ENCODE measurements around the gene NF2.

The NF2 gene

GRCh38 chr22:29674121-29674520, 70.7 kb downstream of the NF2 start (continued):
- TF ChIP-seq TSHZ2 (CRISPR knock-in tag; IDR thresholded peaks at IDR 0.05), result no peak

GRCh38 chr22:29679316-29679715, 75.9 kb downstream of the NF2 start:
- TF ChIP-seq OSR1 (CRISPR knock-in tag; IDR thresholded peaks at IDR 0.05), result no peak
- TF ChIP-seq TOX (CRISPR knock-in tag; IDR thresholded peaks at IDR 0.05; ENCODE audit: borderline replicate concordance), result no peak
- no peak for TF ChIP-seq TCF4 (CRISPR knock-in tag; IDR thresholded peaks at IDR 0.05; ENCODE audit: borderline replicate concordance)
- TF ChIP-seq ARNTL (CRISPR knock-in tag; IDR thresholded peaks at IDR 0.05; ENCODE audit: borderline replicate concordance, low read depth), result no peak
- TF ChIP-seq CSDC2 (CRISPR knock-in tag; IDR thresholded peaks at IDR 0.05), result no peak
- TF ChIP-seq CSRNP3 (CRISPR knock-in tag; IDR thresholded peaks at IDR 0.05), result no peak
- no peak for TF ChIP-seq ZNF70 (CRISPR knock-in tag; IDR thresholded peaks at IDR 0.05)
- TF ChIP-seq ZFP30 (CRISPR knock-in tag; IDR thresholded peaks at IDR 0.05), result no peak
- no peak for ATAC-seq

GRCh38 chr22:29683536-29683935, 80.1 kb downstream of the NF2 start:
- TF ChIP-seq CREB5 (CRISPR knock-in tag; IDR thresholded peaks at IDR 0.05; ENCODE audit: low read depth), result no peak
- no peak for TF ChIP-seq PPARA (CRISPR knock-in tag; IDR thresholded peaks at IDR 0.05; ENCODE audit: borderline replicate concordance)
- TF ChIP-seq RARB (CRISPR knock-in tag; IDR thresholded peaks at IDR 0.05), result no peak
- no peak for TF ChIP-seq ZNF565 (CRISPR knock-in tag; conservative IDR thresholded peaks at IDR 0.05; ENCODE audit: low read depth)
- TF ChIP-seq ZFP3 (CRISPR knock-in tag; IDR thresholded peaks at IDR 0.05), result no peak
- TF ChIP-seq PATZ1 (CRISPR knock-in tag; IDR thresholded peaks at IDR 0.05; ENCODE audit: borderline replicate concordance), result no peak
- TF ChIP-seq ZNF8 (CRISPR knock-in tag; IDR thresholded peaks at IDR 0.05), result no peak
- no peak for TF ChIP-seq CSRNP3 (CRISPR knock-in tag; IDR thresholded peaks at IDR 0.05)
- TF ChIP-seq ZNF70 (CRISPR knock-in tag; IDR thresholded peaks at IDR 0.05), result no peak
- no peak for TF ChIP-seq ARNTL (CRISPR knock-in tag; IDR thresholded peaks at IDR 0.05; ENCODE audit: borderline replicate concordance, low read depth)
- TF ChIP-seq ZFP30 (CRISPR knock-in tag; IDR thresholded peaks at IDR 0.05), result no peak
- no peak for TF ChIP-seq TOX (CRISPR knock-in tag; IDR thresholded peaks at IDR 0.05; ENCODE audit: borderline replicate concordance)
- TF ChIP-seq ISL1 (CRISPR knock-in tag; IDR thresholded peaks at IDR 0.05), result no peak
- no peak for TF ChIP-seq OSR1 (CRISPR knock-in tag; IDR thresholded peaks at IDR 0.05)
- TF ChIP-seq ESRRG (CRISPR knock-in tag; IDR thresholded peaks at IDR 0.05), result no peak
- no peak for ATAC-seq

- no peak for ATAC-seq
- TF ChIP-seq BACH2 (CRISPR knock-in tag; IDR thresholded peaks at IDR 0.05; ENCODE audit: borderline replicate concordance) (no peak), ZNF8 (CRISPR knock-in tag; IDR thresholded peaks at IDR 0.05) (no peak), PPARA (CRISPR knock-in tag; IDR thresholded peaks at IDR 0.05; ENCODE audit: borderline replicate concordance) (no peak), OSR1 (CRISPR knock-in tag; IDR thresholded peaks at IDR 0.05) (no peak), CSRNP3 (CRISPR knock-in tag; IDR thresholded peaks at IDR 0.05) (no peak), ISL1 (CRISPR knock-in tag; IDR thresholded peaks at IDR 0.05) (no peak), ESRRG (CRISPR knock-in tag; IDR thresholded peaks at IDR 0.05) (no peak), ZNF70 (CRISPR knock-in tag; IDR thresholded peaks at IDR 0.05) (no peak), CSDC2 (CRISPR knock-in tag; IDR thresholded peaks at IDR 0.05) (no peak), SNAI2 (CRISPR knock-in tag; IDR thresholded peaks at IDR 0.05) (no peak), POU6F1 (CRISPR knock-in tag; IDR thresholded peaks at IDR 0.05; ENCODE audit: borderline replicate concordance, low read depth) (no peak), PATZ1 (CRISPR knock-in tag; IDR thresholded peaks at IDR 0.05; ENCODE audit: borderline replicate concordance) (no peak)
These were observed 80.8 kb downstream of the NF2 start for GRCh38 chr22:29684244-29684643.

All from SK-N-SH treated with all-trans-retinoic acid at 6 μM for 48 hours (cell line).